Activated T-helper 9 cell treated with anti-CD3 and anti-CD28 coated beads, Interleukin-2, amount 50 U/mL, for 16 hours (primary cell): ENCODE results near the gene ZNF283.
"Not testable (repeated sequence)": the region's sequence is repeated elsewhere in the genome, so short reads cannot be mapped to it uniquely, and the experiment has no call there.

Source experiments
- DNase-seq: peaks from one replicate; pipeline ENCODE4 v3.0.0-alpha.2; 2020; ENCODE audit warnings: low read depth

Gene ZNF283

GRCh38 chr19:43858174-43858573, 31.1 kb downstream of the ZNF283 start:
- DNase-seq: no peak

GRCh38 chr19:43866923-43867322, 39.8 kb downstream of the ZNF283 start:
- not testable (repeated sequence) for DNase-seq

GRCh38 chr19:43872547-43873336, 45.6 kb downstream of the ZNF283 start:
- no peak for DNase-seq

DNA sequence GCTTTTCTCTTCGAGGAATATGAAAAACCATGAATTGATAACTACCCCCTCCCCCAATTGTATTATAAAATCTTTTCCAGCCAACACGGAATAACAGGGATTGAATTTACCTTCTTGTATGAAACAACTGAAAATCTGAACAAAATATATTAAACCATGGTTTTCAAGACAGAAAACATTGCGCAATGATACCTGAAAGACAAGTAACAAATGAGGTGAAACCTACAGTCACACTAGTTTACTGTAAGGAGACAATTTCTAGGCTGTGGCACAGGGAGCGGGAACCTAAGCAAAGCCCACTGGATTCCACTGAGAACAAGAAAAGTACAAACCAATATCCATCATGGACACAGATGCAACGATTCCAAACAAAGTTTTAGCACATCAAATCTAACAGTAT, 53.4 kb downstream of the ZNF283 start:
- no peak for DNase-seq

GRCh38 chr19:43883864-43884263, 56.7 kb downstream of the ZNF283 start, which contains the start of gene ZNF404:
TSS of gene ZNF404 (minus strand) at chr19:43883964.
- no peak for DNase-seq

GRCh38 chr19:43895727-43896308, 68.7 kb downstream of the ZNF283 start:
- no peak for DNase-seq
